RWPE2 (cell line): Measurements from ENCODE around the gene GRB10.

Source experiments
- ATAC-seq: fragments of 200-7000 bp; cut with Tn5 transposase; 3 replicates; pipeline ENCODE4 v1.9.1; 2021; ENCODE audit warnings: low read depth
- DNase-seq: peaks from one replicate; pipeline ENCODE4 v3.0.0-alpha.2; 2020; ENCODE audit warnings: low spot score
- H3K27ac ChIP-seq: fragments of 450-650 bp; 2 replicates; pipeline ENCODE4 v1.5.1; 2017; ENCODE audit warnings: mild to moderate bottlenecking; ENCODE audit not compliant: poor library complexity, severe bottlenecking
- H3K27me3 ChIP-seq: fragments of 250-450 bp; sonication (Bioruptor Pico); 2 replicates; pipeline ENCODE4 v1.5.1; 2021; ENCODE audit warnings: mild to moderate bottlenecking, moderate library complexity; ENCODE audit not compliant: insufficient read depth, poor library complexity, severe bottlenecking
- H3K36me3 ChIP-seq: fragments of 250-450 bp; sonication (Bioruptor Pico); 2 replicates; pipeline ENCODE4 v1.5.1; 2020; ENCODE audit warnings: low read depth, mild to moderate bottlenecking, moderate library complexity
- H3K4me1 ChIP-seq: fragments of 250-450 bp; sonication (Bioruptor Pico); 2 replicates; pipeline ENCODE4 v1.5.1; 2021; ENCODE audit warnings: mild to moderate bottlenecking, moderate library complexity; ENCODE audit not compliant: insufficient read depth, poor library complexity, severe bottlenecking
- H3K4me3 ChIP-seq: fragments of 250-450 bp; sonication (Bioruptor Pico); 2 replicates; pipeline ENCODE4 v1.5.1; 2021; ENCODE audit warnings: mild to moderate bottlenecking, moderate library complexity; ENCODE audit not compliant: severe bottlenecking
- H3K9me3 ChIP-seq: fragments of 250-450 bp; sonication (Bioruptor Pico); 2 replicates; pipeline ENCODE4 v1.5.1; 2021; ENCODE audit warnings: mild to moderate bottlenecking, moderate library complexity; ENCODE audit not compliant: severe bottlenecking
- TF ChIP-seq, protein P1 (sequence below): fragments of 450-650 bp; IDR thresholded peaks from one replicate; pipeline ENCODE4 v1.5.1; 2017; ENCODE audit warnings: mild to moderate bottlenecking, moderate library complexity; ENCODE audit not compliant: poor library complexity, severe bottlenecking

GRB10 gene

DNA sequence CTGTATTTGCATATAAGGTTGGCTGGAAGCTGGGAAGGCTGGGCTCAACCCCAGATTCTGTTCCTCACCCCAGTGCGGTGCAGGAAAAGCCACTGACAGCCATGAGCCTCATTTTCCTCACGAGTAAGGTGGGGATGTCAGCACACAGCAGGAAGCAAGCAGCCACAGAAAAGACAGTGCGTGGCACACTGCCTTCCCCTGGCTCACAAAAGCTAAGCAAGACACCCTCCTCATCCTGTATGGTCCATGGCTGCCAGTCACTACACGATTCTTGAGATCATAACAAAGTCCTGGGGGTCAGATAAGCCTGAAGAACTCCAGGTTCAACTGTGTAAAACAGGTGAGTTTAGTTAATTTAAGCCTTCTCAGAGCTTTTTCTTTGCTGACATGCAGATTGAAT, 188.6 kb downstream of the GRB10 start:
- H3K27me3 ChIP-seq: no peaks in the 10 kb centered on the region
- TF ChIP-seq, protein P1, sequence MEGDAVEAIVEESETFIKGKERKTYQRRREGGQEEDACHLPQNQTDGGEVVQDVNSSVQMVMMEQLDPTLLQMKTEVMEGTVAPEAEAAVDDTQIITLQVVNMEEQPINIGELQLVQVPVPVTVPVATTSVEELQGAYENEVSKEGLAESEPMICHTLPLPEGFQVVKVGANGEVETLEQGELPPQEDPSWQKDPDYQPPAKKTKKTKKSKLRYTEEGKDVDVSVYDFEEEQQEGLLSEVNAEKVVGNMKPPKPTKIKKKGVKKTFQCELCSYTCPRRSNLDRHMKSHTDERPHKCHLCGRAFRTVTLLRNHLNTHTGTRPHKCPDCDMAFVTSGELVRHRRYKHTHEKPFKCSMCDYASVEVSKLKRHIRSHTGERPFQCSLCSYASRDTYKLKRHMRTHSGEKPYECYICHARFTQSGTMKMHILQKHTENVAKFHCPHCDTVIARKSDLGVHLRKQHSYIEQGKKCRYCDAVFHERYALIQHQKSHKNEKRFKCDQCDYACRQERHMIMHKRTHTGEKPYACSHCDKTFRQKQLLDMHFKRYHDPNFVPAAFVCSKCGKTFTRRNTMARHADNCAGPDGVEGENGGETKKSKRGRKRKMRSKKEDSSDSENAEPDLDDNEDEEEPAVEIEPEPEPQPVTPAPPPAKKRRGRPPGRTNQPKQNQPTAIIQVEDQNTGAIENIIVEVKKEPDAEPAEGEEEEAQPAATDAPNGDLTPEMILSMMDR: no peak
- DNase-seq (no peak), ATAC-seq (no peak)
- 0 out of 2 replicates have a peak, but pooled peaks cover 14% of the 10 kb centered on the region for H3K36me3 ChIP-seq
- H3K4me1 ChIP-seq: no peaks in the 10 kb centered on the region
- H3K9me3 ChIP-seq: no peaks in the 10 kb centered on the region
- no peak overlapping the region for H3K4me3 ChIP-seq
- H3K27ac ChIP-seq: no peak overlapping the region

DNA sequence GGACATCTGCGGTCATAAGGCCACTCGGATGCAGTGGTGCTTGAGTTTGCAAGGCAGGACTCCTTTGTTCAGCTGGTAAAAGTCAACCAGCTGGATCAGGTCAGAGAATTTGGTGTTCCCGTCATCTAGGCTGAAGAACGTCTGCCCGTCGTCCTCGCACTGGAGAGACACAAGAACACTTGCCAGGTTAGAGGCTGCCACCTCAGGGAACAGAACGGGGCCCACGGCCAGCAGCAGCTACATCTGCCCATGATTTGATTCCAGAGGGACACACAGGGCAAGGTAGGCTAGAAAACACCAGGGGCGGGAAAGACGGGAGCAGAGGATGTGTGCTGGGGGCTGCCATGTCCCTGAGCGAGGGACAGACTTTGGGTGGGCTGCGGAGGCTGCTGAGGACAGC, 189.8 kb downstream of the GRB10 start:
- ATAC-seq: no peak

DNA sequence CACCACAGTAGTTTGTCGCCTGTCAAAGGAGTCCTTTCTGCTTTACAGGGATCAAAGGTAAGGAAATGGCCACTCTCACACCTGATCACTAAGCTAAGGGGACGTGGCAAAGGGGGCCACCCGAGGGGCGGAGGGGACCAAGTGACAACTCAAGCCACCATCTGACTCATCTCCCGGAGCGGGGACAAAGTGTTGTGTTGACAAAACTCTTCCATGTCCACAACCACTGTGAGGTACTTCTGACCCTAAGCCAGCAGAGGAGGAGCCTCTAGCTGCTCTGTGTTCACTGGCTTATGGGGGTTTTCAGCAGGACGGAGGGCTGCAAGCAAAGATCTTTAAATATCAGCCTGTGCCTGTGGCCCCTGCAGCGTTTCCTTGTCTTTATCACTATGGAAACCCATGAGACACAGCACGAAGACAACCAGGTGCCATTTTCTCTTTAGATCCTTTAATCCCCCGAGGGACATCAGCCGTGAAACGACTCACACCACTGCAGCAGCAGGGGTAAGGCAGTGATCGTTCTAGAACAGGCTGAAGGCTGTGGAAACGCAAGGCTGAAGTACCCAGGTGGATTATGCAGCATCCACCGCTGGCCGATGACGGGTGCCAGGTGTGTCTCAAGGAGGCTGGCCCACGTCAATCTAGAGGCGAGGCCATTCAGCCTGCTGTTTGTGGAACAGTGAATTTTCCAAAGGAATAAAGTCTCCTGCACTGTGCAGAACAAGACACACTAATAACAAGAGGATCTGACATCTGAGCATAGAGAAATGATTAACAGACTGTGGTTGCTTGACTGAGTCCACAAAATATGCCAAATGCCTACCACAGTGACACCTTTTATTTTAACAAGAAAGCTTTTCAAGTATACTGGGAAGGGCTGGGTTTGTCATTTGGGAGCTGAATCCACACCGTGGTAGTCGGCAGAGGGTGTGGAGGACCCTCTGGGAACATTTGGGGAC, 190.9 kb downstream of the GRB10 start:
- DNase-seq: no peak
- Histone ChIP-seq H3K27ac (no peak overlapping the region), H3K36me3 (0 out of 2 replicates have a peak, but pooled peaks cover 11% of the 10 kb centered on the region), H3K4me3 (no peak overlapping the region), H3K27me3 (no peaks in the 10 kb centered on the region), H3K9me3 (no peaks in the 10 kb centered on the region), H3K4me1 (no peaks in the 10 kb centered on the region)
- TF ChIP-seq, protein P1: no peak
- ATAC-seq: no peak

More for the DNA sequence above, 189.8 kb downstream of the GRB10 start:
- no peaks in the 10 kb centered on the region for H3K27me3 ChIP-seq
- H3K36me3 ChIP-seq: 0 out of 2 replicates have a peak, but pooled peaks cover 11% of the 10 kb centered on the region
- H3K4me1 ChIP-seq: no peaks in the 10 kb centered on the region
- no peak for DNase-seq
- H3K9me3 ChIP-seq: no peaks in the 10 kb centered on the region
- TF ChIP-seq, protein P1: no peak
- no peak overlapping the region for H3K4me3 ChIP-seq
- no peak overlapping the region for H3K27ac ChIP-seq

DNA sequence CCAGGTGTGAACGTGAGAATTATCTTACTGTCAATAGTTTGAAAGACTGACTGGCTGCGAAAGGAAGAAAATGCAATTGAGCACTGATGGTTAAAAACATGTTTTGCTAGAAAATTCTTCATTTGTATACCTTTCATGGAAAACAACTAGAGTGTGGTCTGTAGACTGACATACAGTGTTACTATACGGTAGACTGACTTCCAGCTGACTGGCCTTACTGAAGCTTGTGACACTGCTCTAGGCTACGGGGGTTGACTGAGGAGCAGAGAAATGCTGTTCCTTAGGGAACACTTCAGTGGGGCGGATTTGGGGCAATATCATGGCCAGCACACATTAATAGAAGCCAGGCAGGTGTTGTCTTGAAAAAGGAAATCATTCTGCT, 191.6 kb downstream of the GRB10 start:
- H3K9me3 ChIP-seq: no peaks in the 10 kb centered on the region
- H3K4me1 ChIP-seq: no peaks in the 10 kb centered on the region
- no peak overlapping the region for H3K4me3 ChIP-seq
- H3K27ac ChIP-seq: no peak overlapping the region
- DNase-seq (no peak), ATAC-seq (no peak)
- no peaks in the 10 kb centered on the region for H3K27me3 ChIP-seq
- TF ChIP-seq, protein P1: no peak
- 0 out of 2 replicates have a peak, but pooled peaks cover 10% of the 10 kb centered on the region for H3K36me3 ChIP-seq

DNA sequence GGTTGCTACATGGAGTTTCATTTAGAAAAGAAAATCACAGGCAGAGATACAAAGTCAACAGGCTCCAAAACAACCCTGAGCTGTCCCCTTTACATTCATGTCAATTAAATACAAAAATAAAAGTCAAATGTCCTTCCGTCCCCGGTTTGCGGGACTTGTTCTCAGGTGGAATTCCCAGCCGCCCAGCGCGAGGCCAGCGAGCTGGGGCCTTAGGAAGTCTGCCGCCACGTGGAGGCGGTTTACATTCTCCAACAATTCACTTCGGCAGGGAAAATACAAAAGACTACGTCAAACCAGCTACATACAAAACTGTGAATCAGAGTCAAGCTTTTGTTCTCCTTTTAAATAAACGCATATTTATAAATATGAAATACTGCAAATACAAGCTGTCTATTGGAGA, 192.2 kb downstream of the GRB10 start:
- Histone ChIP-seq H3K4me1 (peaks cover 1% of the 10 kb centered on the region), H3K4me3 (no peak overlapping the region), H3K27ac (no peak overlapping the region), H3K27me3 (no peaks in the 10 kb centered on the region), H3K36me3 (0 out of 2 replicates have a peak, but pooled peaks cover 4% of the 10 kb centered on the region), H3K9me3 (no peaks in the 10 kb centered on the region)
- ATAC-seq: no peak
- TF ChIP-seq, protein P1: no peak
- DNase-seq: no peak
